ENCODE measurements around the gene KRTAP3-3.

The KRTAP3-3 gene

DNA sequence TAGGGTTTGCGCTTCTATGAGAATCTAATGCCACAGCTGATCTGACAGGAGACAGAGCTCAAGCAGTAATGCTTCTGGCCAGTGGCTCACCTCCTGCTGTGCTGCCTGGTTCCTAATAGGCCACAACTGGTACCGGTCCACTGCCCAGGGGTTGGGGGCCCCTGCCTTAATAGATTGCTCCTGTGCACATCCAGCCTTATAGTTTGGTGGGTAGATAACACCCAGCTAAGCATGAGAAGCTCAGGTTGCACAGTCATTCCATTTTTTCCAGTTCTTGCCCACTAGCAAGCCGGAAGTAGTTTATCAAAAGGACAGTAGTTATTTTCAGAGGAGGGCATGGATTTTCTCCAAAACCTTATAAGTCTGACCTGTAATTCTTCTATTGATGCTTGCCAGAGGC is 25.5 kb upstream of the KRTAP3-3 start:
- Histone ChIP-seq H3K9ac (no peak overlapping the region), H4K20me1 (no peaks in the 10 kb centered on the region), H3K4me2 (no peak overlapping the region), H3K36me3 (no peaks in the 10 kb centered on the region), H3K4me3 (no peak overlapping the region), H3K4me1 (no peaks in the 10 kb centered on the region), H3K9me3 (0 out of 2 replicates have a peak, but pooled peaks cover 6% of the 10 kb centered on the region), H3K27ac (no peak overlapping the region), H3K27me3 (no peaks in the 10 kb centered on the region)
- TF ChIP-seq Cebpa-rat (IDR thresholded peaks at IDR 0.05), result no peak

DNA sequence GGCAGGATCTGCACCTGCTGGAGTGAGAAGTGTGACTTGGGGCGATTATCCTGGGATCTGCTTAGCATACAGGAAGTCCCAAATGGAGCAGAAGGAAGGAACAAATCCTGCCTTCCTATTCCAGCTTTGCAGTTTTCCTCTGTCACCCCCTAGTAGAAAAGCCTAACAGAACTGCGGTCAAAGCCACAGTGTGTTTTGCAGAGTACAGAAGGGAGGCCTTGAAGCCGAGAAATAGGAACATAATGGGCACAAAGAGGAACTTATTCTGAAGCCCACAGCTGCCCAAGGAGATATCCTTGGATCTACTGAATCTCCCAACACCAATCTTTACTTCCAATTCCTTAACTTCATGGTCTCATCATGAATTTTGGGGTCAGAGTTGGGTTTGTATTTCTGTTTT is 24.6 kb upstream of the KRTAP3-3 start:
- Histone ChIP-seq H3K36me3 (no peaks in the 10 kb centered on the region), H3K4me2 (no peak overlapping the region), H3K9me3 (0 out of 2 replicates have a peak, but pooled peaks cover 6% of the 10 kb centered on the region), H4K20me1 (no peaks in the 10 kb centered on the region), H3K27ac (no peak overlapping the region), H3K4me1 (no peaks in the 10 kb centered on the region), H3K27me3 (no peaks in the 10 kb centered on the region), H3K4me3 (no peak overlapping the region), H3K9ac (no peak overlapping the region)
- TF ChIP-seq Cebpa-rat (IDR thresholded peaks at IDR 0.05), result no peak

DNA sequence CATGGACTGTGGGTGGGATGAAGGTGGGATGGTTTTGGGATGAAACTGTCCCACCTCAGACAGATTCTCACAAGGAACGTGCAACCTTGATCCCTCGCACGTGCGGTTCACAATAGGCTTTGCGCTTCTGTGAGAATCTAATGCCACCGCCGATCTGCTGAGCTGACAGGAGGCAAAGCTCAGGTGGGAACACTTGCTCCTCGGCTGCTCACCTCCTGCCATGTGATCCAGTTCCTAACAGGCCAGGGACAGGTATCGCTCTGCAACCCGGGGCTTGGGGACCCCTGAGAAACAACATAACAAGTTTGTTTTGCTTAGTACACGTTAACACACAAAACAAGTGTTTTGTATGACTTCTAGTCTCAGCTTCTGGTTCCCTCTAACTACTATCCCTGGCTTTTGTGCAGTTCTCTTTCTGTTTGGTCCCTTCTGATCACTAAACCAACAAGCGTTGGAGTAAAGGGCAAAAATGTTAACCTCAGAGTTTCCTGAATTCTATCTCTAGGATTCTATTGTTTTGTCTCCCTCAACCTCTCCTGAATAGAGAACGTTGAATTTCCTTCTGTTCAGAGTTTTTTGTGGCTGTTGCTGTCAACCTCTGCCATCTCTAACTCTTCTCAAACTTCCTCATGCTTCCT is 22.7 kb upstream of the KRTAP3-3 start:
- no peak overlapping the region for H3K9ac ChIP-seq
- no peaks in the 10 kb centered on the region for H3K36me3 ChIP-seq
- H3K27me3 ChIP-seq, result no peaks in the 10 kb centered on the region
- no peak for TF ChIP-seq Cebpa-rat (IDR thresholded peaks at IDR 0.05)
- no peak overlapping the region for H3K27ac ChIP-seq
- H3K9me3 ChIP-seq, result 0 out of 2 replicates have a peak, but pooled peaks cover 6% of the 10 kb centered on the region
- no peaks in the 10 kb centered on the region for H4K20me1 ChIP-seq
- no peak overlapping the region for H3K4me3 ChIP-seq
- H3K4me1 ChIP-seq, result no peaks in the 10 kb centered on the region
- H3K4me2 ChIP-seq, result no peak overlapping the region

DNA sequence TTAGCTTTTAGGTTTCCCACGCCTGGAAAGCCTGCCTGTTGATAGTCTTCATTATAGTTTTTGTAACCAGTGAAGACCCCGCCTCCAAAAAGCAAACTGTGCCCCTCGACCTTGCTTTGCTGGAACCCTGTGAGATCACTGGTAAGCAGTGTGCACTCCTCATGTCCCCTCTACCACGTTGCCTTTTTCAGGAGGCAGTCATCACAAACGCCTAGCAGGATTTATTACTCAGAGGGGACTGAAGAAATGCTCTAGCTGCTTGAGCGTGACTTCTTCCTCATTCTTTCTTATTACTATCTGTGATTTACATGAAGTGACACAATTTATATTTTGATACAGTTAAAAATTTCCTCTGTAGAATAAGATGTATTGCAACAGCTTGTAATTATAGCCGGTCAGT is 21.5 kb upstream of the KRTAP3-3 start:
- TF ChIP-seq Cebpa-rat (IDR thresholded peaks at IDR 0.05), result no peak
- H3K9ac ChIP-seq, result no peak overlapping the region
- no peaks in the 10 kb centered on the region for H3K27me3 ChIP-seq
- H3K4me3 ChIP-seq, result no peak overlapping the region
- no peak overlapping the region for H3K27ac ChIP-seq
- H3K36me3 ChIP-seq, result no peaks in the 10 kb centered on the region
- H3K4me1 ChIP-seq, result no peaks in the 10 kb centered on the region
- no peak overlapping the region for H3K4me2 ChIP-seq
- no peaks in the 10 kb centered on the region for H3K9me3 ChIP-seq
- no peaks in the 10 kb centered on the region for H4K20me1 ChIP-seq

DNA sequence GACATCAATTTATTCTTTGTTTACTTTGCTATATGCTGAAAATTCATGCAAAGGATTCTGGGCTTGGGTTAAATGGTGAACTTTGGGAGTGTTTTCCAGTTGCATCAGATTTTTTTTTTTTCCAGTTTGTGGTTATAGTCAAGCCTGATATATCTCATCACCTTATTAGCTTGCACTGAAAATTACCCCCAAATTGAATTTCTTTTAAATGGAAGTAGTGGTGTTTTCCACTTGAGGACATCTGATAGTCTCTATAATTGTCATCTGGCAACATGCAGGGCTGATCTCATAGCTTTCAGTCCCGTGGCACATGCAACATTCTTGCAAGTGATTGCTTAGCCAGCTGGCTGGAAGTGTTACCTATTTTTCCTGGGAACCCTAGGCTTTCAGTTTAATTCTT is 19.6 kb upstream of the KRTAP3-3 start:
- H3K9ac ChIP-seq, result no peak overlapping the region
- TF ChIP-seq Cebpa-rat (IDR thresholded peaks at IDR 0.05), result no peak
- H3K27me3 ChIP-seq, result no peaks in the 10 kb centered on the region
- H3K4me1 ChIP-seq, result no peaks in the 10 kb centered on the region
- H3K36me3 ChIP-seq, result no peaks in the 10 kb centered on the region
- no peak overlapping the region for H3K27ac ChIP-seq
- no peak overlapping the region for H3K4me3 ChIP-seq
- H3K9me3 ChIP-seq, result no peaks in the 10 kb centered on the region
- no peak overlapping the region for H3K4me2 ChIP-seq
- H4K20me1 ChIP-seq, result no peaks in the 10 kb centered on the region

DNA sequence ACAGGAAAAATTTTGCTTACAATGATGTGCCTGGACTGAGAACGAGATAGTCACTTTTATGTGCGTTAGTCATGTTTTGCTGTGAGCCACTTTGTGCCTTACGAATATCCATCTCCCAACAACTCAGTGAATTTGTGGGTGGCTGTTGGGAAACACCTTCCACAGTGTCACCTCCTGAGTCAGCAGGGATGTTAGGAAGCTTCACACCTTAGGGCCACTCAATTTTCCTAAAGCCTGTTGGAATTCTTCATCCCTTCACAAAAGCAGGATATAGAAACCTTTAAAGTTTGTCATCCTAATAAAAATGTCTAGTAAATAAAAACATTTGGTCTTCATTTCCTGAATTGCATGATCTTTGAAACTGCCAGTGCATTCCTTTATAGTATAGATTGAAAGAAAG is 19.2 kb upstream of the KRTAP3-3 start:
- H3K27me3 ChIP-seq, result no peaks in the 10 kb centered on the region
- no peaks in the 10 kb centered on the region for H4K20me1 ChIP-seq
- H3K9ac ChIP-seq, result no peak overlapping the region
- no peak overlapping the region for H3K27ac ChIP-seq
- H3K9me3 ChIP-seq, result no peaks in the 10 kb centered on the region
- H3K4me1 ChIP-seq, result no peaks in the 10 kb centered on the region
- no peak overlapping the region for H3K4me3 ChIP-seq
- no peak for TF ChIP-seq Cebpa-rat (IDR thresholded peaks at IDR 0.05)
- H3K4me2 ChIP-seq, result no peak overlapping the region
- H3K36me3 ChIP-seq, result no peaks in the 10 kb centered on the region

DNA sequence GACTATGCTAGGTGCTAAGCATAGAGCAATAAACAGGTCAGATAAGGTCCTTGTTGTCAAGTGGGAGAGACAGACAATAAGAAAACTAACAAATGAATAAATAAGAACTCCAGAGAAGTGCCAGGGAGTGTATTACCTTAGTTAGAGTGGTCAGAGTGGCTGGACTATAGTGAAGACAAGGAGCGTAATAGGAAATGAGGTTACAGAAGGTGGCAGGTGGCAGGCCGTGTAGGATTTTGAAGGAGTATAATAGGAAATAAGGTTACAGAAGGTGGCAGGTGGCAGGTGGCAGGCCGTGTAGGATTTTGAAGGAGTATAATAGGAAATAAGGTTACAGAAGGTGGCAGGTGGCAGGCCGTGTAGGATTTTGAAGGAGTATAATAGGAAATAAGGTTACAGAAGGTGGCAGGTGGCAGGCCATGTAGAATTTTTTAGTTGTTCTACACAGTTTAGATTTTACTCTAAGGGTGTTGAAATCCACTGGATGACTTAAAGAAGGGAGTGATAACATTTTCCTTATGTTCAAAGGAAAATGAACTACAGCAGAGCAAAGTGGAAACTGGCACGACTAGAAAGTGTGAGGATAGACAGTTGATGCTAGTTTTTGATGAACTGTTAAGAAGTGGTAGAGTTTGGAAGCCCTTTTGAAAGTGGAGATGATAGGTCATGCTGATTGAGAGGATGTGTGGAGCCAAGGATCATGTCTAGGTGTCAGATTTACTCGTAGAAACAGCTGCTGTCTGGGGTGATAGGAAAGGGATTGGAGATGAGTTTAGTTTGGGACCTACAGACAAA is 18.6 kb upstream of the KRTAP3-3 start:
- no peaks in the 10 kb centered on the region for H3K27me3 ChIP-seq
- no peaks in the 10 kb centered on the region for H4K20me1 ChIP-seq
- H3K4me1 ChIP-seq, result no peaks in the 10 kb centered on the region
- H3K36me3 ChIP-seq, result no peaks in the 10 kb centered on the region
- H3K4me3 ChIP-seq, result no peak overlapping the region
- H3K9me3 ChIP-seq, result no peaks in the 10 kb centered on the region
- no peak overlapping the region for H3K9ac ChIP-seq
- TF ChIP-seq Cebpa-rat (IDR thresholded peaks at IDR 0.05), result no peak
- H3K4me2 ChIP-seq, result no peak overlapping the region
- H3K27ac ChIP-seq, result no peak overlapping the region

DNA sequence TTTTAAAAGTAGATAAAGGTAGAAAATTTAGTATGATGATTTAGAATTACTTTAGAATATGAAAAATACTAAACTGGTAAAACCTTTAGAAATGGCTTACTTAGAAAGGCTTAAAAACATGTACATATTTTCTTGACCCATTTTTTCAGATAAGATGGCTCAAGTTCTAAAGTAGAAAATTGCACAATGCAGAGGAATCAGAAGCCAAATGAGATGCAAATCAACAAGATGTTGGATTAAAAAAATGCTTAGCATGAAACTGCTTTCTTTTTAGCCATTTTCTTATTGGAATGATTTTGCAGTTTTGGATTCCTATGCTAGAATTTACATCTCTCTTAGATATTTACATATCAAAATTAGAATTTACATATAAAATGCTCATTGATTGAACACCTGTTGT is 16.5 kb upstream of the KRTAP3-3 start:
- Histone ChIP-seq H3K9ac (no peak overlapping the region), H3K27me3 (no peaks in the 10 kb centered on the region), H3K9me3 (no peaks in the 10 kb centered on the region), H3K4me1 (no peaks in the 10 kb centered on the region), H3K27ac (no peak overlapping the region), H3K36me3 (no peaks in the 10 kb centered on the region), H3K4me3 (no peak overlapping the region), H4K20me1 (no peaks in the 10 kb centered on the region), H3K4me2 (no peak overlapping the region)
- TF ChIP-seq Cebpa-rat (IDR thresholded peaks at IDR 0.05), result no peak

DNA sequence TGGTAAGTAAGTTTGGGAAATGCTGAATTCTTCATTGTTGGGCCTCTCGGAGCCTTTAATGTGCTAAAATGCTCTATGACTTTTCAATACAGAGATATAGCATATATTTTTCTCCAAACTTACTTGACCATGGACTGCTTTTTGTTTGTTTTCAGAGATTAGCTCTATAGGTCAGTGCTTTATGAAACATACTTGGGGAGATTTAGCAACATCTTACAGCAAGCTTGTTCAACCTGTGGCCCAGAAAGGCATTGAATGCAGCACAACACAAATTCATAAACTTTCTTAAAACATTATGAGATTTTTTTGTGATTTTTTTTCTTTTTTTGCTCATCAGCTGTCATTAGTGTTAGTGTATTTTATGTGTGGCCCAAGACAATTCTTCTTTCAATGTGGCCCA is 16.0 kb upstream of the KRTAP3-3 start:
- Histone ChIP-seq H3K9me3 (no peaks in the 10 kb centered on the region), H3K27me3 (no peaks in the 10 kb centered on the region), H4K20me1 (no peaks in the 10 kb centered on the region), H3K4me3 (no peak overlapping the region), H3K4me1 (no peaks in the 10 kb centered on the region), H3K9ac (no peak overlapping the region), H3K4me2 (no peak overlapping the region), H3K27ac (no peak overlapping the region), H3K36me3 (no peaks in the 10 kb centered on the region)
- no peak for TF ChIP-seq Cebpa-rat (IDR thresholded peaks at IDR 0.05)

DNA sequence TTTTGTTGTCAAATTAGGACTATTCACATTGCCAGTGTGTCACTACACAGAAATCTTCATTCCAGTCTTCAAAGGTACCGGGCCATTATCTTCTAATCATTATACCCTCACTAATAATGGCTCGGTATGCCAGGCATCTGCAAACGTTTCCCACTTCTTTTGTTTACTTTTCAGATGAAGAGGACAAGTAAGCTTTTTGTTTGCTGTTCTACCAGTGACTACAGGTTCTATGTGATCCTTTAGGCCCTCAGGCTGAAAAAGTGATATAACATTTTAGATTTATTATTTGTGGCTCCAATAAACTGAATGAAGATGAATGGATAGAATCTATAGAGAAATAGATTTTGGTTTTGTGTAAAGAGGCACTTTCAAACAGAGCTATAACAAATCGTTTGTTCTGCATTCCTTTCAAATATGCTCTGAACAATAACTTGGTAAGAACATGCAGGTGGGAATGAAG is 15.4 kb upstream of the KRTAP3-3 start:
- H3K4me1 ChIP-seq, result no peaks in the 10 kb centered on the region
- no peaks in the 10 kb centered on the region for H3K36me3 ChIP-seq
- no peaks in the 10 kb centered on the region for H4K20me1 ChIP-seq
- H3K27me3 ChIP-seq, result no peaks in the 10 kb centered on the region
- no peak overlapping the region for H3K9ac ChIP-seq
- TF ChIP-seq Cebpa-rat (IDR thresholded peaks at IDR 0.05), result no peak
- no peak overlapping the region for H3K4me2 ChIP-seq
- H3K4me3 ChIP-seq, result no peak overlapping the region
- H3K27ac ChIP-seq, result no peak overlapping the region
- no peaks in the 10 kb centered on the region for H3K9me3 ChIP-seq
